ENCODE results near the gene ORAI1. TPM values are rescaled to one million over a fixed set of nuclear protein-coding genes. Genes with fewer than 3 reads are reported as not detected.
A peak's percentile ranks its signal among the peaks of the same experiment; 100 is the strongest.

The ORAI1 gene
- total RNA-seq, 3 donors from 2014 or later, result 6.0 to 12.5 (median 6.7) TPM

DNA sequence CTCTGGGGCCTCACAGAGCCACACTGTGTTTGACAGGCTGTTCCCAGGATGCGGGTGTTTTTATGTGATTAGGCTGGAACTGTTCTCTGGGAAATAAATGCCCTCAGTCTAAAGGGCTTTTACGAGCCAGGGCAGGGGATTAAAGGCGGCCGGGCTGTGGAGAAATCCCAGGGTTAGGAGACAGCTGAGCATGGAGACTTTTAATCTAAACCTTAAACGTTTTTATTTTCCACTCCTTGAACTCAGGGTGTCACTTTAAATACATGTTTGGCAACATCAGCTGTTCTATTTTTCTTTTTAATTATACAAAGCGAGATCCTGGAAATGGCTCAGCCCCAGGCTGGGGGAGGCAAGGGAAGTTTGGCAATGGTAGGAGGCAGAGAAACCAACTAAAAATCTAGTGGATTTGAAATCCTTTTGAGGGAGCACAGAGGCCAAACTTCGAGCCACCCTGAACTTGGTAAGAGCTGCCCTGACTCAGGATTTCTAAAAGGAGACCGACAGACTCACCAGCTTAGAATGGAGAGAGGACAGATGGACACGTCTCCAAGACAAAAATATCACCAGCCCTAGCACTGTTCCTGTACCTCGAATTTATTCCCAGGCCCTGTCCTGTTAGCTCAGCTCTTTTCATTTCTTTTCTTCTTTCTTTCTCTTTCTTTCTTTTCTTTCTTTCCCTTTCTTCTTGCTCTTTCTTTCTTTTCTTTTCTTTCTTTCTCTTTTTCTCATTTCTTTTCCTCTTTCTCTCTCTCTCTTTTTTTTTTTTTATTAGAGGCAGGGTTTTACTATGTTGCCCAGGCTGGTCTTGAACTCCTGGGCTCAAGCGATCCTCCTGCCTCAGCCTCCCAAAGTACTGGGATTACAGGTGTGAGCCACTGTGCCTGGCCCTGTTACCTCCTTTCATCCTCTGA is 15.8 kb upstream of the ORAI1 start:
- Histone ChIP-seq H3K36me3 (no peaks in the 10 kb centered on the region), H3K9me3 (no peaks in the 10 kb centered on the region), H3K4me1 (no peaks in the 10 kb centered on the region), H3K27ac (peak overlapping the region in 1 of 2 donors; percentile 68), H3K4me3 (peak overlapping the region in 1 of 3 donors; percentile 19), H3K27me3 (no peaks in the 10 kb centered on the region)
- intact Hi-C loops (cut with DNase I; ENCODE audit: low total_unique reads), result no loop called here
- TF ChIP-seq POLR2A (IDR thresholded peaks at IDR 0.05), result no peak
- TF ChIP-seq POLR2AphosphoS5 (IDR thresholded peaks at IDR 0.05), result no peak
- TF ChIP-seq, protein P1, sequence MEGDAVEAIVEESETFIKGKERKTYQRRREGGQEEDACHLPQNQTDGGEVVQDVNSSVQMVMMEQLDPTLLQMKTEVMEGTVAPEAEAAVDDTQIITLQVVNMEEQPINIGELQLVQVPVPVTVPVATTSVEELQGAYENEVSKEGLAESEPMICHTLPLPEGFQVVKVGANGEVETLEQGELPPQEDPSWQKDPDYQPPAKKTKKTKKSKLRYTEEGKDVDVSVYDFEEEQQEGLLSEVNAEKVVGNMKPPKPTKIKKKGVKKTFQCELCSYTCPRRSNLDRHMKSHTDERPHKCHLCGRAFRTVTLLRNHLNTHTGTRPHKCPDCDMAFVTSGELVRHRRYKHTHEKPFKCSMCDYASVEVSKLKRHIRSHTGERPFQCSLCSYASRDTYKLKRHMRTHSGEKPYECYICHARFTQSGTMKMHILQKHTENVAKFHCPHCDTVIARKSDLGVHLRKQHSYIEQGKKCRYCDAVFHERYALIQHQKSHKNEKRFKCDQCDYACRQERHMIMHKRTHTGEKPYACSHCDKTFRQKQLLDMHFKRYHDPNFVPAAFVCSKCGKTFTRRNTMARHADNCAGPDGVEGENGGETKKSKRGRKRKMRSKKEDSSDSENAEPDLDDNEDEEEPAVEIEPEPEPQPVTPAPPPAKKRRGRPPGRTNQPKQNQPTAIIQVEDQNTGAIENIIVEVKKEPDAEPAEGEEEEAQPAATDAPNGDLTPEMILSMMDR (IDR thresholded peaks at IDR 0.05), result no peak
- DNase-seq (ENCODE audit: low spot score in 2 of 2), result no peak

DNA sequence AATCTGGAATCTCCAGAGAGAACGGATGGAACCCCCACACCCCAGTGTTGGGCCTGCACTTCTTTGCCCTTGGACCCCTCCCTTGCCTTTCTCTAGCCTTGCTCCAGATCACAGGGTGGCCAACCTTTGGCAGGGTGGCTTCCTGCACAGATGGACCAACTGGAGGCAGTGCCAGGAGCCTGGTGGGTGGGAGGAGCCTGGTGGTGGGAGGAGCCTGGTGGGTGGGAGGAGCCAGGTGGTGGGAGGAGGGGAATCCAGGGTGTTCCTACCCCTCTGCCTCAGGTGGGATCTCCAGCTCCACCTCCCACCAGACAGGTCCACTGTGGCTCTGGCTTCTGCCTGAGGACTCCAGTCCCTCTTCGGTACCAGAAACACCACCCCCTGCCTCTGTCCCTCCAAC is 15.0 kb upstream of the ORAI1 start:
- no peak overlapping the region for H3K4me3 ChIP-seq
- no peaks in the 10 kb centered on the region for H3K4me1 ChIP-seq
- TF ChIP-seq, protein P1 (IDR thresholded peaks at IDR 0.05), result no peak
- no peak for TF ChIP-seq POLR2A (IDR thresholded peaks at IDR 0.05)
- TF ChIP-seq POLR2AphosphoS5 (IDR thresholded peaks at IDR 0.05), result no peak
- no peaks in the 10 kb centered on the region for H3K9me3 ChIP-seq
- no peaks in the 10 kb centered on the region for H3K27me3 ChIP-seq
- H3K36me3 ChIP-seq, result no peaks in the 10 kb centered on the region
- no peak overlapping the region for H3K27ac ChIP-seq
- intact Hi-C loops (cut with DNase I; ENCODE audit: low total_unique reads), result no loop called here
- DNase-seq (ENCODE audit: low spot score in 2 of 2), result no peak

DNA sequence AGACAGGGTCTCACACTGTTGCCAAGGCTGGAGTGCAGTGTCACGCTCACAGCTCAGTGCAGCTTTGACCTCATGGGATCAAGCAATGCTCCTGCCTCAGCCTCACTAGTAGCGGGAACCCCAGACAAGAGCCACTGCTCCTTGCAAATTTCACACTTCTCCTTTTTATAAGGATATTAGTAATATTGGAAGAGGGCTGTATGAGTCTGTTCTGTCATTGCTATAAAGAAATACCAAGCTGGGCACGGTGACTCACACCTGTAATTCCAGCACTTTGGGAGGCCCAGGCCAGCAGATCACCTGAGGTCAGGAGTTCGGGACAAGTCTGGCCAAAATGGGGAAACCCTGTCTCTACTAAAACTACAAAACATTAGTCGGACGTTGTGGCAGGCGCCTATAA is 12.9 kb upstream of the ORAI1 start:
- no peak overlapping the region for H3K4me3 ChIP-seq
- no peaks in the 10 kb centered on the region for H3K27me3 ChIP-seq
- H3K27ac ChIP-seq, result no peak overlapping the region
- no peak for DNase-seq (ENCODE audit: low spot score in 2 of 2)
- no peaks in the 10 kb centered on the region for H3K9me3 ChIP-seq
- TF ChIP-seq, protein P1 (IDR thresholded peaks at IDR 0.05), result no peak
- TF ChIP-seq POLR2A (IDR thresholded peaks at IDR 0.05) (no peak), POLR2AphosphoS5 (IDR thresholded peaks at IDR 0.05) (no peak)
- intact Hi-C loops (cut with DNase I; ENCODE audit: low total_unique reads), result no loop called here
- H3K4me1 ChIP-seq, result no peaks in the 10 kb centered on the region
- no peaks in the 10 kb centered on the region for H3K36me3 ChIP-seq

GRCh38 chr12:121614872-121615467 is 11.4 kb upstream of the ORAI1 start:
- Histone ChIP-seq H3K27me3 (no peaks in the 10 kb centered on the region), H3K4me3 (no peak overlapping the region), H3K9me3 (no peaks in the 10 kb centered on the region), H3K4me1 (no peaks in the 10 kb centered on the region), H3K27ac (no peak overlapping the region), H3K36me3 (no peaks in the 10 kb centered on the region)
- no peak for DNase-seq (ENCODE audit: low spot score in 2 of 2)
- intact Hi-C loops (cut with DNase I; ENCODE audit: low total_unique reads), result no loop called here
- TF ChIP-seq, protein P1 (IDR thresholded peaks at IDR 0.05), result no peak
- TF ChIP-seq POLR2AphosphoS5 (IDR thresholded peaks at IDR 0.05), result no peak
- TF ChIP-seq POLR2A (IDR thresholded peaks at IDR 0.05), result no peak

- TF ChIP-seq POLR2AphosphoS5 (IDR thresholded peaks at IDR 0.05) (no peak), POLR2A (IDR thresholded peaks at IDR 0.05) (no peak)
- TF ChIP-seq, protein P1 (IDR thresholded peaks at IDR 0.05), result no peak
Measured at GRCh38 chr12:121618659-121619233, 7.6 kb upstream of the ORAI1 start.

More at GRCh38 chr12:121618659-121619233, 7.6 kb upstream of the ORAI1 start:
- H3K4me3 ChIP-seq, result no peak overlapping the region
- intact Hi-C loops (cut with DNase I; ENCODE audit: low total_unique reads), result no loop called here
- no peak overlapping the region for H3K27ac ChIP-seq
- H3K4me1 ChIP-seq, result no peaks in the 10 kb centered on the region
- no peaks in the 10 kb centered on the region for H3K36me3 ChIP-seq
- DNase-seq (ENCODE audit: low spot score in 2 of 2), result no peak
- no peaks in the 10 kb centered on the region for H3K27me3 ChIP-seq
- H3K9me3 ChIP-seq, result no peaks in the 10 kb centered on the region
